Measurements from ENCODE around the gene NECAB2.

GRCh38 chr16:84026606-84027005, 58.6 kb downstream of the NECAB2 start:
- TF ChIP-seq CTCF (IDR thresholded peaks at IDR 0.05): no peak
- no peak for TF ChIP-seq POLR2A (IDR thresholded peaks at IDR 0.05)

All from vagina (tissue), 2 donors.